Retinal pigment epithelial cell (primary cell): ENCODE data around the gene PSMD3.

Source experiments
- DNase-seq: peaks from one replicate; pipeline ENCODE4 v3.0.0-alpha.2; 2010; ENCODE audit warnings: low read depth
- H3K4me3 ChIP-seq: 2 replicates; pipeline ENCODE4 v1.5.1; 2011; ENCODE audit warnings: mild to moderate bottlenecking, low read length, control low read depth, moderate library complexity
- CTCF ChIP-seq: conservative IDR thresholded peaks from 2 replicates; pipeline ENCODE4 v1.5.1; 2011; ENCODE audit warnings: low read depth, low read length, control low read depth, inconsistent platforms

PSMD3 gene

DNA sequence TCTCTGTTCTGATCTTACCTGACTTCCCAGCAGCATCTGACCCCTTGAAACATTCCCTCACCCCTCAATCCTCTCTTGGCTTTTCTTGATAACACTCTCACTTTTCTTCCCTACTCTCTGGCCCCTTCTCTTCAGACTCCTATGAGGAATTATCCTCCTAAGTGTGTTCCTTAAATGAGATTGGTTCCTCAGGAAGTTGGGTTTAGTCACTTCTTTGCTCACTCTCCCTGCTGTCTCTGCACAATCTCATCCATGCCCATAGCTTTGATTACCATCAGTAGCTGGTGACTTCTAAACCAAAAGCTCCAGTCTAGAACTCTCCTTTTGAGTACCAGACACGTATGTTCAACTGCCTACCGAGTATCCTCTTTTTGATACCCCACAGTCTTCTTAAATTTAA is 60.6 kb downstream of the PSMD3 start:
- TF ChIP-seq CTCF: no peak
- no peak overlapping the region for H3K4me3 ChIP-seq
- no peak for DNase-seq
